ENCODE results near the gene PYCARD. TPM values are rescaled to one million over a fixed set of nuclear protein-coding genes. Genes with fewer than 3 reads are reported as not detected.

The PYCARD gene
- total and polyA plus RNA-seq, 9 of the 15 experiments (the other 6 are each of a cell fraction or from before 2014, with no cell fraction given): 1.3 to 28.4 (median 6.0) TPM

- TF ChIP-seq NONO (IDR thresholded peaks at IDR 0.05; ENCODE audit: low read depth in 2 of 2, low read length in 1 of 2) (no peak), HNRNPL (IDR thresholded peaks at IDR 0.05; ENCODE audit: low read depth, low read length) (no peak), POLR2A (conservative IDR thresholded peaks at IDR 0.05) (peak; percentile 70), EWSR1 (IDR thresholded peaks at IDR 0.05; ENCODE audit: borderline replicate concordance, low read depth, partially characterized antibody) (peak; percentile 38), CEBPB (tag; IDR thresholded peaks at IDR 0.05) (peak; percentile 92), ETS1 (conservative IDR thresholded peaks at IDR 0.05; ENCODE audit: control insufficient read depth, low read depth, low read length) (no peak), ZMIZ1 (IDR thresholded peaks at IDR 0.05; ENCODE audit: low read depth in 2 of 2, low read length in 2 of 2) (no peak), POLR2G (IDR thresholded peaks at IDR 0.05; ENCODE audit: low read depth, low read length) (peak; percentile 60), CEBPG (CRISPR knock-in tag; IDR thresholded peaks at IDR 0.05) (peak; percentile 83), CEBPG (tag; conservative IDR thresholded peaks at IDR 0.05 in 1 of 2, IDR thresholded peaks at IDR 0.05 in 1 of 2) (peak; percentile 74 to 79), ZBTB40 (IDR thresholded peaks at IDR 0.05) (no peak), ZBTB40 (CRISPR knock-in tag; IDR thresholded peaks at IDR 0.05) (no peak), MYNN (IDR thresholded peaks at IDR 0.05) (peak; percentile 63; the same call in 1 of the 2 replicates), MYNN (CRISPR knock-in tag; IDR thresholded peaks at IDR 0.05) (no peak)
These were observed 6.1 kb downstream of the PYCARD start (continued) for GRCh38 chr16:31196324-31197088.

All from K562 (cell line).